ENCODE results near the gene CRYBG2.
A peak's percentile ranks its signal among the peaks of the same experiment; 100 is the strongest.
"Not testable (repeated sequence)": the region's sequence is repeated elsewhere in the genome, so short reads cannot be mapped to it uniquely, and the experiment has no call there.

The CRYBG2 gene

DNA sequence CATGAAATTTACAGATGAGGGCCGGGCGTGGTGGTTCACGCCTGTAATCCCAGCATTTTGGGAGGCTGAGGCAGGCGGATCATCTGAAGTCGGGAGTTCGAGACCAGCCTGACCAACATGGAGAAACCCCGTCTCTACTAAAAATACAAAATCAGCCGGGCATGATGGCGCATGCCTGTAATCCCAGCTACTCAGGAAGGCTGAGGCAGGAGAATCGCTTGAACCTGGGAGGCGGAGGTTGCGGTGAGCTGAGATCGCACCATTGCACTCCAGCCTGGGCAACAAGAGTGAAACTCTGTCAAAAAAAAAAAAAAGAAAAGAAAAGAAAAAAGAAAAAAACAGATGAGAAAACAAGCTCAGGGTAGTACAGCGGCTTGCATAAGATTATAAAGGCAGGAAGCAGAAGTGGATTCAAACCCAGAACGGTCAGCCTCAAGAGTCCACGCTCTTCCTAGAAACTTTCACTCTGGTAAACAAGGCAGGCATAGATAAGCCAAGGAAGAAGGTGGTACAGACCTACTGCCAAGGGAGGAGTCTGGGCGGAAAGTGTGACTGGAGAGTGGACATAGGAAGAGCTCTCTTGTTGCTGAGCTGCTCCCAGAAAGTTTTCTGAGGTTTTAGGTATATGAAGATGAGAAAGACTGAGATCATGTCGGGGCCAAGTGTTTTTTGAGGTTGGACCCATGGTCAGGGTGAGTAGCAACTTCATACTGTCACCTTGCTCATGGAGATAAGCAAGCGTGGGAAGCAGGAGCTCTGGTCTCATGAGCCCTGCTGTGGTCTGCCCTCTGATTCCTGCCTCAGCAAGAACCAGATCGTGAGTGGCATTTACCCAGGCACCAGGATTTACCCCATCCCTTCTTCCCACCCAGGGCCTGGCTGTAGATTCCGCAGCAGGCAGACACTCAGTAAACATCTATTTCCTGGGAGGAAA, 45.7 kb downstream of the CRYBG2 start:
- not testable (repeated sequence) for H3K36me3 ChIP-seq (ENCODE audit: control insufficient read depth, insufficient read depth, low read length); H3K27me3 ChIP-seq (ENCODE audit: control insufficient read depth, insufficient read depth, low read length); H3K4me3 ChIP-seq (ENCODE audit: low read depth, low read length); H3K9me3 ChIP-seq (ENCODE audit: control insufficient read depth, insufficient read depth, low read length); H3K9ac ChIP-seq (ENCODE audit: low read depth, low read length); H3K4me1 ChIP-seq (ENCODE audit: control insufficient read depth, insufficient read depth, low read length)

DNA sequence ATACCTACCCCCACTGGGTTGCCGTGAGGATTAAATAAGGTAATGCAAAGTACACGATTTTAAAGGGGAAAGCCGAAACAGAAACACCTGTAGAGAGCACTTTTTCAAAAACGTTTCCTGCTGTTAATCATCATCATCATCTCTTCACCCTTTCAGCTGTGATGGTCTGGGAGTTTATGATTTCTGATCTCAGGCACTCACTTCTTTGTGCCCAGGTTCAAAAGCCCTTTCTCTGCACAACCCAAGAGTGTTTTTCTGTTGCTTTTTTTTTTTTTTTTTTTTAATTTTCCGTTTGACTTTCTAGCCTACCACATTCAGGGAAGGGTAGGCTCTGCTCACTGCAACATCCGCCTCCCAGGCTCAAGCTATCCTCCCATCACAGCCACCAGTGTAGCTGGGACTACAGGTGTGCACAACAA, 46.6 kb downstream of the CRYBG2 start:
- no peaks in the 10 kb centered on the region for H3K27me3 ChIP-seq (ENCODE audit: control insufficient read depth, insufficient read depth, low read length)
- no peak overlapping the region for H3K9ac ChIP-seq (ENCODE audit: low read depth, low read length)
- no peaks in the 10 kb centered on the region for H3K9me3 ChIP-seq (ENCODE audit: control insufficient read depth, insufficient read depth, low read length)
- H3K4me1 ChIP-seq (ENCODE audit: control insufficient read depth, insufficient read depth, low read length) = peaks cover 6% of the 10 kb centered on the region
- peak overlapping the region; percentile 65 for H3K4me3 ChIP-seq (ENCODE audit: low read depth, low read length)
- no peaks in the 10 kb centered on the region for H3K36me3 ChIP-seq (ENCODE audit: control insufficient read depth, insufficient read depth, low read length)

DNA sequence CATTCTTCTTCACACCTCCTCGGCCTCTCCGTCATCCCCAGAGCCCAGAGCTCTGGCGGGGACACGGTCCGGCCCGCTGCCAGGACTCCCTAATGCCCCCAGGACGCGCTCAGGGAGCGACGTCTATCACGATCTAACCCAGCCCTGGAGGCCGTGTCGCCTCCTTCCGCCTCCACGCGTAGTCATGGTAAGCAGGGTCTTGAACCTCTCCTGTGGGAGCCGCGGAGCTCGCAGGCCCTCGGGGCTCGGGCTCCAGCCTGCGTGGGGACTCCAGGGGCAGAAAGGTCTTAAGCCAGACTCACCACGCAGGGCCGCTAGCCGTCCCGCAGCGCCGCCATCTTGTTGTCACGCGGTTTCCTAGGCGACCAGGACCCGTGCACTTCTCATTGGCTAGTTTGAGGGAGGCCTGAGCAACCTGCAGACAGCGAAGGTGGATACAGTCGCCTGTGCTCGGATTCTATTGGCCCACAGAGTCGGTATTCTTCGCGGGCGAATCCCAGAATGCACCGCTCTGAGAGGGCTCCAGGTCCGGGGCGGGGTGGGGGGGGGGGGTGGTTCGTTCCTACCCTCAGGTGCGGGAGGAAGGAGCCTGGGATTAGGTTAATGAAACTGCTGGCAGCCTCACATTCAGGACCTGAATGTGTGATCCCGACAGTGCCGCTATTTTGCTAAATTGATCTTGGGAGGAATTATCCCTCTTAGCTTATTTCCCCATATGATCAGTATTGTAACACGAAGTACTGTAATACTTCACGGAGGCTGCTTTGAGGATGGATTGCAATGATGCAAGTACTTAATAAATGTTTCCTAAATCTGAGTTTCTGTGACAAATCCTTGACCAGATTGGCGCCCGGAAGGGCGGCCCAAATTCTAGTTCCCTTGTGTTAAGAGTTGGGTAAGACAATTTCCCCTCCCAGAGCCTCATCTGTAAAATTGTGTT, 47.4 kb downstream of the CRYBG2 start, which contains the start of gene UBXN11:
Gene UBXN11 (minus strand): TSS at position 347 of the 940 bp plus-strand sequence. CDS start 3,753 bp downstream, outside the sequence.
- Histone ChIP-seq H3K36me3 (ENCODE audit: control insufficient read depth, insufficient read depth, low read length) (no peaks in the 10 kb centered on the region), H3K27me3 (ENCODE audit: control insufficient read depth, insufficient read depth, low read length) (no peaks in the 10 kb centered on the region), H3K4me1 (ENCODE audit: control insufficient read depth, insufficient read depth, low read length) (peaks cover 6% of the 10 kb centered on the region), H3K9ac (ENCODE audit: low read depth, low read length) (peak within 1 kb of the TSS; percentile 66), H3K4me3 (ENCODE audit: low read depth, low read length) (peak within 1 kb of the TSS; percentile 96), H3K9me3 (ENCODE audit: control insufficient read depth, insufficient read depth, low read length) (no peaks in the 10 kb centered on the region)

DNA sequence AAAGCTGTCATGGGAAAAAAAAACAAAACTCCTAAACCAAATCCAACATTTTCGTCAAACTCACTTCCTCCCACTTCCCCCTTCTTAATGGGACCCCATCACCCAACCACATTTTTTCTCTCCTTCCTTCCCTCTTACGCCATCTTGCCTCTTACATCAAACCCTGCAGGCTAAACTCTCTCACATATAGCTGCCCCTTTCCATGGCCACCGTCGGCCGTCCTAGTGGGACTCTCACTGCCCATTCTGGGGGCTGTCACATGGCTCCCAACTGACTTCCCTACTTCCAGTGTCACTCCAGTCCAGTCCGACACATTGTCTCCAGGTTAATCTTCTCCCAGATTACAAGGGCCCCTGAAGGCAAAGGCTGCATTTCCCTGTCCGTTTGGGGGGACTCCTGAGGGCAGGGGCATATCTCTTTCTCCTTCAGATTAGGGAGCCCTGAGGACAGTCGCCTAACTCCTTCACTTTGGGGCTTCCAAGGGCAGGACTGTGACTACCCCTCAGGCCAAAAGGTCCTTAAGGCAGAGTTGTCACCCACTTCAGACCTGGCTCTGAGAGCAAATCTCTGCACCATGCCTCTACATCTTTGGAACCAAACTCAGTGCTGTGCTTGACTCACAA, 48.2 kb downstream of the CRYBG2 start:
- Histone ChIP-seq H3K4me3 (ENCODE audit: low read depth, low read length) (peak overlapping the region; percentile 96), H3K36me3 (ENCODE audit: control insufficient read depth, insufficient read depth, low read length) (no peaks in the 10 kb centered on the region), H3K9me3 (ENCODE audit: control insufficient read depth, insufficient read depth, low read length) (no peaks in the 10 kb centered on the region), H3K4me1 (ENCODE audit: control insufficient read depth, insufficient read depth, low read length) (peaks cover 6% of the 10 kb centered on the region), H3K9ac (ENCODE audit: low read depth, low read length) (peak overlapping the region; percentile 41), H3K27me3 (ENCODE audit: control insufficient read depth, insufficient read depth, low read length) (no peaks in the 10 kb centered on the region)

DNA sequence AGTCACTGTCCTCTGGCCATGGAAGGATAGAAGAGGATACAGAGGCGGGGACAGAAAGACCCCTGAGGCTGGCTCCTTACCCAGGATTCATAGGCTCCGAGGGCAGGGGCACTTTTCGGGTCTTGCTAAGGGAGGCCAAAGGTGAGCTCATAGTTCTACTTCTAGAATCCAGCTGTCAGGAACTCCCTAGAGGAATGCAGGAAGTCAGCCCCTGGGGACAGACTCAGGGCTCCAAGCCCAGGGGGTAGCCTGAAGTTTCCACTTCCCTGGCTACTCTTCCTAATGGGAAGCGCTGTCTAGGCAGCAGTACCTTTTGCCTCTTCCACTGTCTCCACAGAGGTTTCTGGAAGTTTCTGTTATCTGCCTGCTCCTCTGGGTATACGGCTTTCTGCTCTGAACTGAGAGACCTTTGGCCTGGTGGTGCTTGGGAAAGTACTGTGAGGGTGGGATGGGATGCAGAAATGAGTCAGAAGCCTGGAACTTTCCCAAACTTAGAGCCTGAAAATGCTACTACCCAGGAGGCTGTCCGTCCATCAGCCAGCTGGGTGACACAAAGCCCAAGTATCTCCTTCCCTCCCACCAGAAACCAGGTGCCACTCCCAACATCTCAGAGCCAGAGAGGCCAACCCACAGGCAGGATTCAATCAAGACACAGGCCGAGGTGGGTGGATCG, 51.1 kb downstream of the CRYBG2 start:
- Histone ChIP-seq H3K36me3 (ENCODE audit: control insufficient read depth, insufficient read depth, low read length) (peaks cover 4% of the 10 kb centered on the region), H3K9ac (ENCODE audit: low read depth, low read length) (no peak overlapping the region), H3K9me3 (ENCODE audit: control insufficient read depth, insufficient read depth, low read length) (no peaks in the 10 kb centered on the region), H3K27me3 (ENCODE audit: control insufficient read depth, insufficient read depth, low read length) (no peaks in the 10 kb centered on the region), H3K4me3 (ENCODE audit: low read depth, low read length) (no peak overlapping the region), H3K4me1 (ENCODE audit: control insufficient read depth, insufficient read depth, low read length) (peaks cover 6% of the 10 kb centered on the region)

DNA sequence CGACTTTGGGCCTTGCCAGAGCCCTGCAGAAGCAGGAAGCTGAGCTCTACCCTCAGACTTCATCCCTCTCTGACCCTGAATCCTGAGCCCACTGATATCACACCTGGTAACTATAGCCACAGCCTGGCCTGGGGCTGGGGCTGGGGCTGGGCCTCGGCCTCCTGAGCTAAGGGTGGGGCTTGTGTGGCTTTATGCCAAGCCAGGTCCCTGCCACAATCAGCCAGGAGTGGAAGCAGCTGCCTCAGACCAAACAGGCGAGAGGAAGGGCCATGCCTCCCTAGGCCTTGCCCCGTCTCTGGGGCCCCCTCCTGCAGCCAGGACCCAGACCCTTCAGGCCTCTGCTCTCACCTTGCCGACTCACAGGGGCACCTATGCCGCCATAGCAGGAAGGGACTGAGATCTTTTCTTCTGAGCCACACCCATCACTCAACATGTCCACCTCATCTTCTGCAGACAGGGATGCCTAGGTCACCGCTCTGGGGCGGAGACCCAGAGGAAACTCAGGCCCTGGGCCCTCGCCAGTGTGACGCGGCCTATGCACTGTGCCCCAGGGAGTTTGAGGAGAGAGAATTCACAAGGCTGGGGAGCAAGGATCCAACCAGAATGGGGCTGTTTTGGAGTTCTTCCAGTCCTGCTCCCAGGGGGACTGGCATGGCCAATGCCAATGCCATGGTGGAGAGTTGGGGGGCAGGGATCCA, 53.2 kb downstream of the CRYBG2 start:
- H3K4me1 ChIP-seq (ENCODE audit: control insufficient read depth, insufficient read depth, low read length) = no peaks in the 10 kb centered on the region
- H3K4me3 ChIP-seq (ENCODE audit: low read depth, low read length) = no peak overlapping the region
- no peak overlapping the region for H3K9ac ChIP-seq (ENCODE audit: low read depth, low read length)
- H3K9me3 ChIP-seq (ENCODE audit: control insufficient read depth, insufficient read depth, low read length) = no peaks in the 10 kb centered on the region
- H3K27me3 ChIP-seq (ENCODE audit: control insufficient read depth, insufficient read depth, low read length) = no peaks in the 10 kb centered on the region
- peaks cover 7% of the 10 kb centered on the region for H3K36me3 ChIP-seq (ENCODE audit: control insufficient read depth, insufficient read depth, low read length)

DNA sequence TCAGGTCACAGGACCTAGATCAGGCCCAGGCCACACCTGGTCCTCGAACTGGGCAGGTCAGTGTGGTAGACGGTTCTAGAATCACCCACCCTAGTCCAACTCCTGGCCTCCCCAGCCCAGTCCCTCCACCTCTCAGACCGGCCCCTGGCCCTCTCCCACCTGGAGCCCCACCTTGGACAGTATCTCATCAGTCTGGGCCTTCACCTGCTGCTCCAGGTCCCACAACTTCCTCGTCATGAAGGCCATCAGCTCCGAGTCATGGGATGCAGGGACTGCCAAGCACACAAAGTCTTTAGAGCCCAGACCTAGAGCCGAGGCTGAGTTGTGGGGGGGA, 56.2 kb downstream of the CRYBG2 start:
- Histone ChIP-seq H3K4me3 (ENCODE audit: low read depth, low read length) (no peak overlapping the region), H3K27me3 (ENCODE audit: control insufficient read depth, insufficient read depth, low read length) (no peaks in the 10 kb centered on the region), H3K36me3 (ENCODE audit: control insufficient read depth, insufficient read depth, low read length) (peaks cover 10% of the 10 kb centered on the region), H3K9me3 (ENCODE audit: control insufficient read depth, insufficient read depth, low read length) (no peaks in the 10 kb centered on the region), H3K4me1 (ENCODE audit: control insufficient read depth, insufficient read depth, low read length) (no peaks in the 10 kb centered on the region), H3K9ac (ENCODE audit: low read depth, low read length) (no peak overlapping the region)

DNA sequence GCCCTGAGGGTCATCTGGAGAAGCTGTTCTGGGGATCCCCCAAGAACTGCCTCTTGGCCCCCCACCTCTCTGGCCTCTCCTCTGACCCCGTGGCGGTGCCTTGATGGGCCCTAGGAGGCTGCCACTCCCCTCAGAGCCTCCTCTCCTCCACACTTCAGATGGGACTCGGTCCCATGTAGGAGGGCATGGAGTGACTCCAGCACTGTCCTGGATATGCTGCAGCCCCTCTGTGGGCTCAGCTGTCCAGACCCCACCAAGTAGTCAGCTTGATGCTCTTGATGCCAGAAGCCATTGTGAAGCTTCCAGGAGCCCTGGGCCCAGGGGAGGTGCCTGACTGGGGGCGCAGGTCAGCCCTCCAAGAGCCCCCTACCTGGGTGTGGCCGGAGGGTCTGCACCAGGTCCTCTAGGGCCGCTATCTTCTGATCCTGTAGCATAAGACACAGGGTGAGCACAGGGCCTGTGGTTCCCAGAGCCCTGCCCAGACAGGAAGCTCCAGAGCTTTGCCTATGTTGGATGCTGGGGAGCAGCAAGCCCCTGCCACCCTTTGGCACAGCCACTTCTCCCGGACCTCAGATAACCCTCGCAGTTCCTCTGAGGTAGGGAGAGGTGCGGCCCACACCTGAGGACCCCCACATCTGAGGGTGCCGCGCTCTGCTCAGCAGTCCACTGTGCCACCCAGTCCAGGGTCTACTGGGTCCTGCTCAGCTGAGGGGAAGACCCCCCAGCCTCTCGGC, 56.7 kb downstream of the CRYBG2 start:
- Histone ChIP-seq H3K36me3 (ENCODE audit: control insufficient read depth, insufficient read depth, low read length) (peaks cover 10% of the 10 kb centered on the region), H3K4me3 (ENCODE audit: low read depth, low read length) (no peak overlapping the region), H3K9ac (ENCODE audit: low read depth, low read length) (no peak overlapping the region), H3K4me1 (ENCODE audit: control insufficient read depth, insufficient read depth, low read length) (no peaks in the 10 kb centered on the region), H3K27me3 (ENCODE audit: control insufficient read depth, insufficient read depth, low read length) (no peaks in the 10 kb centered on the region), H3K9me3 (ENCODE audit: control insufficient read depth, insufficient read depth, low read length) (no peaks in the 10 kb centered on the region)

DNA sequence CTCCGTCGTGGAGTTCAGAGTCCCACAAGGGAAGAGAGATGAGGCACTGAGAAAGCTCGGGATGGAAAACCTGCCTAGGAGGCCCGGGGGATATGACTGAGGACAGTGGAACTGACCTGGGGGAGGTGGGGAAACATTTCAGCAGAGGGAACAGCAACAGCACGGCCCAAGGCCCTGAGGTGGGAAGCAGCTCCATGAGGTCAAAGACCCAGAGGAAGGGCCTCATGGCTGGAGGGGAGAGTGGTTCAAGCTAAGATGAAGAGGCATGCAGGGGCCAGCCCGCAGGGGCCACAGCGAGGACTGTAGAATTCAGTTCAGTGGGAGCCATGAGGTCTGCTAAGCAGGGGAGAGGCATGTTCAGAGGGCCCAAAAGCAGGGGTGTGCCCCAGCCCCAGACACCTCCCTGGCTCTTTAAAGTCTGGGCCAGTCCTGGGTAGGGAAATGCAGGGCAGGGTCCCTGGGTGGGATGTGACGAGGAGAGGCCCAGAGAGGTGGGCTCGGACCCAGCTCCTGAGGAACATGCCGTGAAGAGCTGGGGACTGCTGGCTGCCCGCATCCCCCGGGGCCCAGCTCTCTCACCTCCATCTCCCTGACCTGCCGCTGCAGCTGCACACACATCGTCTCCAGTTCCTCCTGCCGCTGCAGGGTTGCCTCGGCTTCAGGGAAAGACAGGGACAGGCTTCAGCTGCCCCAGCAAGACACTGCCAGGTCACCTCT, 57.4 kb downstream of the CRYBG2 start:
- Histone ChIP-seq H3K27me3 (ENCODE audit: control insufficient read depth, insufficient read depth, low read length) (no peaks in the 10 kb centered on the region), H3K9me3 (ENCODE audit: control insufficient read depth, insufficient read depth, low read length) (no peaks in the 10 kb centered on the region), H3K36me3 (ENCODE audit: control insufficient read depth, insufficient read depth, low read length) (peaks cover 10% of the 10 kb centered on the region), H3K9ac (ENCODE audit: low read depth, low read length) (no peak overlapping the region), H3K4me1 (ENCODE audit: control insufficient read depth, insufficient read depth, low read length) (no peaks in the 10 kb centered on the region), H3K4me3 (ENCODE audit: low read depth, low read length) (no peak overlapping the region)
